Mesodermal cell (in vitro differentiated cells): ENCODE data around the gene CBFB.

Experiments used
- H3K27ac ChIP-seq: 2 replicates; pipeline ENCODE4 v1.7.0; 2013; ENCODE audit warnings: mild to moderate bottlenecking, low read depth, low read length, moderate library complexity; ENCODE audit not compliant: severe bottlenecking
- H3K36me3 ChIP-seq: 2 replicates; pipeline ENCODE4 v1.7.1; 2013; ENCODE audit warnings: mild to moderate bottlenecking, low read length, moderate library complexity; ENCODE audit not compliant: control insufficient read depth, insufficient read depth
- H3K4me1 ChIP-seq: one replicate; pipeline ENCODE4 v1.7.1; 2013; ENCODE audit warnings: mild to moderate bottlenecking, low read length; ENCODE audit not compliant: insufficient read depth, control insufficient read depth, poor library complexity, severe bottlenecking
- H3K4me3 ChIP-seq: 2 replicates; pipeline ENCODE4 v1.7.0; 2013; ENCODE audit warnings: low read length, control low read depth, mild to moderate bottlenecking; ENCODE audit not compliant: insufficient read depth, poor library complexity, severe bottlenecking; ENCODE audit errors: extremely low read depth
- H3K9me3 ChIP-seq: 2 replicates; pipeline ENCODE4 v1.7.1; 2013; ENCODE audit warnings: mild to moderate bottlenecking, low read length, moderate library complexity; ENCODE audit not compliant: control insufficient read depth
- whole genome bisulfite sequencing, 2 experiments: methylation state at CpG; one replicate each; pipeline ENCODE4 v1.1.5; 2013; ENCODE audit warnings: missing lambda C conversion rate in 2 of 2; ENCODE audit not compliant: insufficient coverage in 2 of 2; 5-methylcytosine and 5-hydroxymethylcytosine counted together

The CBFB gene

GRCh38 chr16:67098599-67098998, 69.7 kb downstream of the CBFB start:
- Histone ChIP-seq H3K4me3 (no peak overlapping the region), H3K36me3 (peaks cover 85% of the 10 kb centered on the region)
- 83% methylated on average over 1 of the region's 2 CpGs; no CpG with 5 or more reads in 1 of the 2 experiments for WGBS, 2 experiments

GRCh38 chr16:67100569-67101310, 71.8 kb downstream of the CBFB start:
- WGBS, 2 experiments, result no CpG with 5 or more reads among the region's 1 CpG
- Histone ChIP-seq H3K4me1 (no peaks in the 10 kb centered on the region), H3K9me3 (no peaks in the 10 kb centered on the region), H3K27ac (no peak overlapping the region), H3K36me3 (peaks cover 66% of the 10 kb centered on the region), H3K4me3 (no peak overlapping the region)

More at GRCh38 chr16:67098599-67098998, 69.7 kb downstream of the CBFB start:
- no peaks in the 10 kb centered on the region for H3K9me3 ChIP-seq
- no peaks in the 10 kb centered on the region for H3K4me1 ChIP-seq
- no peak overlapping the region for H3K27ac ChIP-seq

DNA sequence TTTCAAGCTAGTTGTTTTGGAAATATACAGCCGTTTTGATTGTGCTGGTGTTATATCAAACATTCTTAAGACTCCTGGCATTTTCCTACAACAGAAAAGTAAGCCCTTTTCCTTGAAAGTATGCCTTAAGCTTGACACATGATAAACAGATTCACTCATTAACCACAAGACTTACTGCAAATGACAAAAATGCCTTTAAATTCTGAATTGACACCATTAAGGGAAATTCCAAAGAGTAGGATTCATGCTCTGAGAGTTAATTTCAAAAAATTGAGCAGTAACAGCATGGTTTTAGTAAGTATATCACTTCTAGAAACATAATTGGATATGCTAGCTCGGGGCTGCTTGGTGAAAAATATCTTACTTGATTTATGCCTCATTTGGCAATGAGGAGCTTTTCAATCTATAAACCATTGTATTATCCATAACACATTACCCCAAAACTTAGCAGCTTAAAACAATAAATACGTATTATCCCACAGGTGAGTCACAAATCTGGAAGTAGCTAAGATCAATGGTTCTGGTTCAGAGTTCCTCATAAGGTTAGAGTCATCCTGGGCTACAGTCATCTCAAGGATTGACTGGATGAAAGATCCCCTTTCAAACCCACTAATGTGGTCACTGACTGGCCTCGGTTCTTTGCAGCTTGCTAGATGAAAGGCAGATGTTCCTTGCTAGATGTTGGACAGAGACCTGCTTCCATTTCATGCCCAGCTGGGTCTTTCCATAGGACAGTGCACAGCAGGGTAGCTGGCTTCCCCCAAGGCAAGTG, 72.5 kb downstream of the CBFB start:
- Histone ChIP-seq H3K27ac (no peak overlapping the region), H3K36me3 (peaks cover 59% of the 10 kb centered on the region), H3K4me1 (no peaks in the 10 kb centered on the region), H3K9me3 (no peaks in the 10 kb centered on the region), H3K4me3 (no peak overlapping the region)
- WGBS, 2 experiments, result 83 to 92% methylated on average over 1 to 2 of the region's 4 CpGs

DNA sequence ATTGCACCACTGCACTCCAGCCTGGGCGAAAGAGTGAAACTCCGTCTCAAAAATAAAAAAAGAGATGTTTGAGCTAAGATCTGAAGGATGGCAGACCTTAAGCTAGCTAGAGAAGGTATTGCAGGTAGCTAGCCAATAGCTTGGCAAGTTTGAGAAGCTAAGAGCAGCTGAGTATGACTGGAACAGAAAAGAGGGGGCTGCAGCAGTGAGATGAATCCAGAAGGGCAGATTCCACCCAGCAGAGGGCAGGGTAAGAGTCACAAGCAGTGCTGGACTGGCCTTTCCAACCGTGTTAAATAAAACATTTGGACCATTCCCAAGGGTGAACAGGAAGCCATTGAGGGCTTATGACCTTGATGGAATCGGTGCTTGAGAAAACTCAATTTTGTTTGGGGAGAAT, 75.1 kb downstream of the CBFB start:
- Histone ChIP-seq H3K4me3 (no peak overlapping the region), H3K9me3 (no peaks in the 10 kb centered on the region), H3K36me3 (peaks cover 39% of the 10 kb centered on the region), H3K27ac (no peak overlapping the region), H3K4me1 (peaks cover 2% of the 10 kb centered on the region)
- WGBS, 2 experiments, result 89 to 92% methylated on average over 3 to 4 of the region's 4 CpGs

- Histone ChIP-seq H3K4me3 (no peak overlapping the region), H3K4me1 (peaks cover 7% of the 10 kb centered on the region), H3K36me3 (peaks cover 33% of the 10 kb centered on the region), H3K27ac (no peak overlapping the region), H3K9me3 (no peaks in the 10 kb centered on the region)
- 97 to 100% methylated on average over 3 of the region's 6 CpGs for WGBS, 2 experiments
Observed at GRCh38 chr16:67104845-67105244, 75.9 kb downstream of the CBFB start.

- no peak overlapping the region for H3K27ac ChIP-seq
- H3K4me3 ChIP-seq, result no peak overlapping the region
- H3K4me1 ChIP-seq, result peaks cover 7% of the 10 kb centered on the region
- H3K36me3 ChIP-seq, result peaks cover 31% of the 10 kb centered on the region
- 96 to 100% methylated on average over 1 to 2 of the region's 2 CpGs for WGBS, 2 experiments
- H3K9me3 ChIP-seq, result no peaks in the 10 kb centered on the region
Observed at GRCh38 chr16:67105246-67105645, 76.3 kb downstream of the CBFB start.

DNA sequence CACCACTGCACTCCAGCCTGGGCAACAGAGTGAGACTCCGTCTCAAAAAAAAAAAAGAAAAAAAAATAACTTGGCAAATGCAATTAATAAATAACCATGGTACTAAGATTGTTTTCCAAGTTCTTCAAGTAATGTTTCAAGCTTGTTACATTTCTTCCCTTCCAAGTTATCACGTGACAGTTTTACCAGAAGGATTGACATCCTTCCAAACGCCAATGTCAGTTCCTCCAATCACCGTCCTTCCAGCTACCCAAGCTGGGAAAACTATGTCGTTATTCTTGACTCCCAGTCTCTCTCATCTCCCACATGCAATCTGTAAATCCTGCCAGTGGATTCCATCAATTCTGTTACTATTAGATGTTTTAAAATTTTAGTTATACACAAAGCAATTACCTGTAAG, 76.9 kb downstream of the CBFB start:
- H3K36me3 ChIP-seq, result peaks cover 27% of the 10 kb centered on the region
- H3K9me3 ChIP-seq, result no peaks in the 10 kb centered on the region
- H3K4me1 ChIP-seq, result peaks cover 7% of the 10 kb centered on the region
- no peak overlapping the region for H3K4me3 ChIP-seq
- WGBS, 2 experiments, result 65 to 97% methylated on average over 2 to 3 of the region's 5 CpGs
- H3K27ac ChIP-seq, result no peak overlapping the region

GRCh38 chr16:67108489-67108888, 79.5 kb downstream of the CBFB start:
- H3K4me3 ChIP-seq, result no peak overlapping the region
- WGBS, 2 experiments, result 96 to 97% methylated on average over 4 to 6 of the region's 6 CpGs
- no peaks in the 10 kb centered on the region for H3K9me3 ChIP-seq
- peaks cover 17% of the 10 kb centered on the region for H3K36me3 ChIP-seq
- H3K27ac ChIP-seq, result no peak overlapping the region
- H3K4me1 ChIP-seq, result peaks cover 7% of the 10 kb centered on the region

GRCh38 chr16:67108931-67109406, 80.0 kb downstream of the CBFB start:
- H3K36me3 ChIP-seq, result peaks cover 18% of the 10 kb centered on the region
- H3K4me1 ChIP-seq, result peaks cover 9% of the 10 kb centered on the region
- H3K4me3 ChIP-seq, result peak overlapping the region; percentile 76
- 86 to 88% methylated on average over 15 to 18 of the region's 18 CpGs for WGBS, 2 experiments
- no peaks in the 10 kb centered on the region for H3K9me3 ChIP-seq
- H3K27ac ChIP-seq, result peak overlapping the region; percentile 82

GRCh38 chr16:67109407-67110135, 80.6 kb downstream of the CBFB start, which contains the start of gene PHAF1:
PHAF1 (plus strand) TSS chr16:67109941; CDS start chr16:67110176, 235 bp downstream.
- Histone ChIP-seq H3K36me3 (peaks cover 19% of the 10 kb centered on the region), H3K4me3 (peak within 1 kb of the TSS; percentile 76), H3K9me3 (no peaks in the 10 kb centered on the region), H3K27ac (peak within 1 kb of the TSS; percentile 82), H3K4me1 (peaks cover 10% of the 10 kb centered on the region)
- WGBS, 2 experiments, result 4 to 6% methylated on average over 29 to 34 of the region's 63 CpGs
